HepG2 (cell line): ENCODE results near the gene BCL2L2. TPM values are rescaled to one million over a fixed set of nuclear protein-coding genes. Genes with fewer than 3 reads are reported as not detected.

Source experiments
- ATRX ChIP-seq: sonication (generic); formaldehyde crosslinking; IDR thresholded peaks from 2 replicates; pipeline ENCODE4 v1.4.0; 2020; ENCODE audit warnings: missing genetic modification reagents, borderline replicate concordance
- BHLHE40 ChIP-seq: IDR thresholded peaks from 2 replicates; pipeline ENCODE4 v1.6.1; 2011; ENCODE audit warnings: low read length, improper control_type of control experiment
- CBFB ChIP-seq: sonication (generic); formaldehyde crosslinking; IDR thresholded peaks from 2 replicates; pipeline ENCODE4 v1.4.0; 2020; ENCODE audit warnings: missing genetic modification reagents
- CREB1 ChIP-seq, 2 experiments: fragments of 450-650 bp in 1 of 2; IDR thresholded peaks; 2 replicates each; pipeline ENCODE4 v1.6.1; 2016 to 2017; ENCODE audit warnings: control low read depth in 1 of 2, mild to moderate bottlenecking in 1 of 2, missing compliant biosample characterization in 1 of 2, missing genetic modification characterization in 1 of 2
- CREM ChIP-seq, 2 experiments: sonication (generic) in 1 of 2; formaldehyde crosslinking in 1 of 2; IDR thresholded peaks; 2 replicates each; pipeline versions ENCODE4 v1.4.0 to v1.6.1; 2016 to 2020; ENCODE audit warnings: antibody characterized with exemption in 1 of 2, mild to moderate bottlenecking in 1 of 2, missing genetic modification reagents in 1 of 2
- GABPA ChIP-seq, 2 experiments: IDR thresholded peaks; 2 replicates each; pipeline ENCODE4 v1.6.1; 2011 to 2016; ENCODE audit warnings: low read depth in 2 of 2, low read length in 1 of 2, missing biosample characterization in 1 of 2, missing genetic modification characterization in 1 of 2
- GATA4 ChIP-seq: sonication (generic); IDR thresholded peaks from 2 replicates; pipeline ENCODE4 v1.6.1; 2016; ENCODE audit warnings: antibody characterized with exemption, low read depth, borderline replicate concordance
- HOXA7 ChIP-seq: sonication (generic); formaldehyde crosslinking; IDR thresholded peaks from 2 replicates; pipeline ENCODE4 v1.8.1; 2022; ENCODE audit warnings: mild to moderate bottlenecking, missing genetic modification reagents, moderate library complexity
- JARID2 ChIP-seq: sonication (generic); formaldehyde crosslinking; IDR thresholded peaks from 2 replicates; pipeline ENCODE4 v1.8.1; 2023; ENCODE audit warnings: missing genetic modification reagents, inconsistent platforms; ENCODE audit not compliant: insufficient replicate concordance
- MIER3 ChIP-seq: IDR thresholded peaks from 2 replicates; pipeline ENCODE4 v1.6.1; 2016; ENCODE audit warnings: missing compliant biosample characterization, borderline replicate concordance
- NCOA2 ChIP-seq: sonication (generic); formaldehyde crosslinking; IDR thresholded peaks from 2 replicates; pipeline ENCODE4 v1.8.0; 2022; ENCODE audit warnings: inconsistent platforms
- NFE2L2 ChIP-seq: fragments of 150-350 bp; IDR thresholded peaks from 2 replicates; pipeline ENCODE4 v1.6.1; 2014; ENCODE audit warnings: low read length
- NFIC ChIP-seq: IDR thresholded peaks from 2 replicates; pipeline ENCODE4 v1.6.1; 2012; ENCODE audit warnings: mild to moderate bottlenecking, low read length, inconsistent platforms
- NFYC ChIP-seq: IDR thresholded peaks from 2 replicates; pipeline ENCODE4 v1.6.1; 2016; ENCODE audit warnings: missing genetic modification reagents, missing compliant biosample characterization
- RFX1 ChIP-seq: fragments of 450-650 bp; IDR thresholded peaks from 2 replicates; pipeline ENCODE4 v1.6.1; 2017
- SNAPC5 ChIP-seq: sonication (generic); formaldehyde crosslinking; IDR thresholded peaks from 2 replicates; pipeline ENCODE4 v1.8.1; 2023; ENCODE audit warnings: mild to moderate bottlenecking, missing genetic modification reagents, borderline replicate concordance
- SOX5 ChIP-seq: IDR thresholded peaks from 2 replicates; pipeline ENCODE4 v1.6.1; 2016; ENCODE audit warnings: borderline replicate concordance
- TEAD3 ChIP-seq: optimal IDR thresholded peaks from 2 replicates; pipeline ENCODE3; 2016; ENCODE audit warnings: borderline replicate concordance
- WIZ ChIP-seq: sonication (generic); formaldehyde crosslinking; IDR thresholded peaks from 2 replicates; pipeline ENCODE4 v1.5.1; 2020; ENCODE audit warnings: mild to moderate bottlenecking, missing genetic modification reagents
- ZBTB1 ChIP-seq: sonication (generic); formaldehyde crosslinking; IDR thresholded peaks from 2 replicates; pipeline ENCODE4 v1.4.0; 2020; ENCODE audit warnings: missing genetic modification reagents, borderline replicate concordance
- ZBTB3 ChIP-seq: sonication (generic); formaldehyde crosslinking; IDR thresholded peaks from 2 replicates; pipeline ENCODE4 v1.4.0; 2020; ENCODE audit warnings: low read depth, mild to moderate bottlenecking, moderate library complexity, missing genetic modification reagents, borderline replicate concordance
- ZNF121 ChIP-seq: sonication (generic); formaldehyde crosslinking; IDR thresholded peaks from 2 replicates; pipeline ENCODE4 v1.5.0; 2020; ENCODE audit warnings: mild to moderate bottlenecking, missing genetic modification reagents
- ZNF205 ChIP-seq: IDR thresholded peaks from 2 replicates; pipeline ENCODE4 v1.6.1; 2018; ENCODE audit warnings: missing biosample characterization, missing genetic modification reagents
- ZNF232 ChIP-seq: sonication (generic); formaldehyde crosslinking; IDR thresholded peaks from 2 replicates; pipeline ENCODE4 v1.4.0; 2020; ENCODE audit warnings: missing genetic modification reagents, borderline replicate concordance
- ZNF33B ChIP-seq: sonication (generic); formaldehyde crosslinking; IDR thresholded peaks from 2 replicates; pipeline ENCODE4 v1.5.1; 2020; ENCODE audit warnings: mild to moderate bottlenecking, missing genetic modification reagents
- ZNF431 ChIP-seq: sonication (generic); formaldehyde crosslinking; IDR thresholded peaks from 2 replicates; pipeline ENCODE4 v1.9.0; 2022; ENCODE audit warnings: missing genetic modification reagents, low read depth, mild to moderate bottlenecking, borderline replicate concordance
- ZNF672 ChIP-seq: sonication (generic); formaldehyde crosslinking; IDR thresholded peaks from 2 replicates; pipeline ENCODE4 v1.8.1; 2022; ENCODE audit warnings: missing genetic modification reagents
- ZNF709 ChIP-seq: sonication (generic); formaldehyde crosslinking; IDR thresholded peaks from 2 replicates; pipeline ENCODE4 v1.5.0; 2020; ENCODE audit warnings: mild to moderate bottlenecking, missing genetic modification reagents
- polyA plus RNA-seq, 8 experiments: library from polyadenylated mRNA; depleted of rRNA in 3 of 8; stranded (reverse) in 7 of 8; unstranded in 1 of 8; fragments of >200 nt; fragmentation: Illumina TruSeq in 4 of 8; extraction: Trizol in 4 of 8; gene quantifications; 2 replicates each; pipeline versions ENCODE4 v1.2.1 to v1.2.3, GENCODE V29; 2011 to 2016; ENCODE audit warnings: low read depth in 4 of 8, missing spikeins in 1 of 8, mixed read lengths in 1 of 8; ENCODE audit not compliant: insufficient read depth in 1 of 8
- total RNA-seq, 5 experiments: library from RNA; depleted of rRNA; stranded (reverse); fragments of >200 nt; fragmentation: Illumina TruSeq; extraction: Trizol; gene quantifications; 2 replicates each; pipeline ENCODE4 v1.2.3, GENCODE V29; 2016; ENCODE audit warnings: low read depth in 1 of 5
- TF ChIP-seq, protein P1 (sequence below): sonication (generic); formaldehyde crosslinking; IDR thresholded peaks from 2 replicates; pipeline ENCODE4 v1.8.1; 2023; ENCODE audit warnings: mild to moderate bottlenecking, missing genetic modification reagents
- TF ChIP-seq, protein P2 (sequence below): sonication (generic); formaldehyde crosslinking; IDR thresholded peaks from 2 replicates; pipeline ENCODE4 v1.4.0; 2020; ENCODE audit warnings: missing genetic modification reagents; ENCODE audit errors: not compliant biosample characterization
- TF ChIP-seq, protein P3 (sequence below): IDR thresholded peaks from 2 replicates; pipeline ENCODE4 v1.6.1; 2012; ENCODE audit warnings: inconsistent platforms

BCL2L2 gene
- total and polyA plus RNA-seq, 2 of the 13 experiments (the other 11 are each of a cell fraction or from before 2014, with no cell fraction given) = 28.1 to 49.8 TPM

GRCh38 chr14:23301288-23301968 lies 5.2 kb upstream of the BCL2L2 start (continued):
- TF ChIP-seq, protein P1, sequence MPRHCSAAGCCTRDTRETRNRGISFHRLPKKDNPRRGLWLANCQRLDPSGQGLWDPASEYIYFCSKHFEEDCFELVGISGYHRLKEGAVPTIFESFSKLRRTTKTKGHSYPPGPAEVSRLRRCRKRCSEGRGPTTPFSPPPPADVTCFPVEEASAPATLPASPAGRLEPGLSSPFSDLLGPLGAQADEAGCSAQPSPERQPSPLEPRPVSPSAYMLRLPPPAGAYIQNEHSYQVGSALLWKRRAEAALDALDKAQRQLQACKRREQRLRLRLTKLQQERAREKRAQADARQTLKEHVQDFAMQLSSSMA (CRISPR knock-in tag) = no peak; the same call in 1 of the 2 replicates
- peak; percentile 71 for TF ChIP-seq MIER3
- no peak; the same call in 1 of the 2 replicates for TF ChIP-seq ZNF709 (CRISPR knock-in tag)
- no peak for TF ChIP-seq ZNF672 (CRISPR knock-in tag)
- TF ChIP-seq ZNF431 (CRISPR knock-in tag) = no peak
- TF ChIP-seq CREM (IDR thresholded peaks at IDR 0.05) = no peak; the same call in 1 of the 2 replicates
- peak; percentile 60; the same call in 1 of the 2 replicates for TF ChIP-seq CREM (CRISPR knock-in tag; IDR thresholded peaks at IDR 0.05)
- TF ChIP-seq, protein P2, sequence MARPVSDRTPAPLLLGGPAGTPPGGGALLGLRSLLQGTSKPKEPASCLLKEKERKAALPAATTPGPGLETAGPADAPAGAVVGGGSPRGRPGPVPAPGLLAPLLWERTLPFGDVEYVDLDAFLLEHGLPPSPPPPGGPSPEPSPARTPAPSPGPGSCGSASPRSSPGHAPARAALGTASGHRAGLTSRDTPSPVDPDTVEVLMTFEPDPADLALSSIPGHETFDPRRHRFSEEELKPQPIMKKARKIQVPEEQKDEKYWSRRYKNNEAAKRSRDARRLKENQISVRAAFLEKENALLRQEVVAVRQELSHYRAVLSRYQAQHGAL (CRISPR knock-in tag) = peak; percentile 88
- TF ChIP-seq ZNF121 (CRISPR knock-in tag) = no peak
- peak; percentile 27; the same call in 1 of the 2 replicates for TF ChIP-seq RFX1
- TF ChIP-seq HOXA7 (CRISPR knock-in tag) = no peak
- peak; percentile 94; the same call in 1 of the 2 replicates for TF ChIP-seq SNAPC5
- no peak for TF ChIP-seq ATRX (CRISPR knock-in tag)
- peak; percentile 95 for TF ChIP-seq CBFB
- TF ChIP-seq NCOA2 = peak; percentile 77
- TF ChIP-seq WIZ (CRISPR knock-in tag) = peak; percentile 39; the same call in 1 of the 2 replicates
- TF ChIP-seq NFE2L2 = no peak
- TF ChIP-seq, protein P3, sequence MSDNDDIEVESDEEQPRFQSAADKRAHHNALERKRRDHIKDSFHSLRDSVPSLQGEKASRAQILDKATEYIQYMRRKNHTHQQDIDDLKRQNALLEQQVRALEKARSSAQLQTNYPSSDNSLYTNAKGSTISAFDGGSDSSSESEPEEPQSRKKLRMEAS = no peak
- no peak for TF ChIP-seq NFIC
- peak; percentile 76 for TF ChIP-seq SOX5 (CRISPR knock-in tag)
- TF ChIP-seq GATA4 = peak; percentile 80
- peak; percentile 91 for TF ChIP-seq TEAD3 (CRISPR knock-in tag)
- TF ChIP-seq ZNF33B (CRISPR knock-in tag) = peak; percentile 39; the same call in 1 of the 2 replicates
- peak; percentile 89 for TF ChIP-seq ZNF205 (CRISPR knock-in tag)
- TF ChIP-seq ZBTB1 = peak; percentile 53; the same call in 1 of the 2 replicates
- peak; percentile 89; the same call in 1 of the 2 replicates for TF ChIP-seq ZNF232 (CRISPR knock-in tag)
- peak; percentile 84 for TF ChIP-seq CREB1 (IDR thresholded peaks at IDR 0.05)
- TF ChIP-seq CREB1 (CRISPR knock-in tag; IDR thresholded peaks at IDR 0.05) = no peak
- TF ChIP-seq GABPA (IDR thresholded peaks at IDR 0.05; ENCODE audit: low read depth, low read length) = no peak
- no peak for TF ChIP-seq GABPA (CRISPR knock-in tag; IDR thresholded peaks at IDR 0.05; ENCODE audit: low read depth)
- TF ChIP-seq JARID2 = peak; percentile 93
- TF ChIP-seq BHLHE40 = peak; percentile 87
- TF ChIP-seq NFYC (CRISPR knock-in tag) = peak; percentile 82
- no peak for TF ChIP-seq ZBTB3 (CRISPR knock-in tag)
